ENCODE measurements around the gene MRE11.

GRCh38 chr11:94537031-94537600 is 43.5 kb upstream of the MRE11 start:
- TF ChIP-seq, protein P1, sequence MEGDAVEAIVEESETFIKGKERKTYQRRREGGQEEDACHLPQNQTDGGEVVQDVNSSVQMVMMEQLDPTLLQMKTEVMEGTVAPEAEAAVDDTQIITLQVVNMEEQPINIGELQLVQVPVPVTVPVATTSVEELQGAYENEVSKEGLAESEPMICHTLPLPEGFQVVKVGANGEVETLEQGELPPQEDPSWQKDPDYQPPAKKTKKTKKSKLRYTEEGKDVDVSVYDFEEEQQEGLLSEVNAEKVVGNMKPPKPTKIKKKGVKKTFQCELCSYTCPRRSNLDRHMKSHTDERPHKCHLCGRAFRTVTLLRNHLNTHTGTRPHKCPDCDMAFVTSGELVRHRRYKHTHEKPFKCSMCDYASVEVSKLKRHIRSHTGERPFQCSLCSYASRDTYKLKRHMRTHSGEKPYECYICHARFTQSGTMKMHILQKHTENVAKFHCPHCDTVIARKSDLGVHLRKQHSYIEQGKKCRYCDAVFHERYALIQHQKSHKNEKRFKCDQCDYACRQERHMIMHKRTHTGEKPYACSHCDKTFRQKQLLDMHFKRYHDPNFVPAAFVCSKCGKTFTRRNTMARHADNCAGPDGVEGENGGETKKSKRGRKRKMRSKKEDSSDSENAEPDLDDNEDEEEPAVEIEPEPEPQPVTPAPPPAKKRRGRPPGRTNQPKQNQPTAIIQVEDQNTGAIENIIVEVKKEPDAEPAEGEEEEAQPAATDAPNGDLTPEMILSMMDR (IDR thresholded peaks at IDR 0.05), result no peak
- TF ChIP-seq EP300 (IDR thresholded peaks at IDR 0.05), result no peak
